T47D (cell line): ENCODE measurements around the gene FREY1.

Source experiments
- DNase-seq, 2 experiments: peaks; one replicate each; pipeline versions ENCODE4 v3.0.0 to v3.0.0-alpha.2; 2011 to 2012; ENCODE audit warnings: low read depth in 1 of 2, low spot score in 1 of 2
- JUND ChIP-seq: IDR thresholded peaks from 2 replicates; pipeline ENCODE4 v1.6.1; 2012; ENCODE audit warnings: low read depth
- in situ Hi-C: cut with HindIII; loops from 2 replicates; pipeline ENCODE4 v1.10.0; 2016; ENCODE audit warnings: low sequenced_read_pairs, low pct_unique_long_range_greater_than_20kb

FREY1 gene, protein sequence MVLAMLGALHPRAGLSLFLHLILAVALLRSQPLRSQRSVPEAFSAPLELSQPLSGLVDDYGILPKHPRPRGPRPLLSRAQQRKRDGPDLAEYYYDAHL

DNA sequence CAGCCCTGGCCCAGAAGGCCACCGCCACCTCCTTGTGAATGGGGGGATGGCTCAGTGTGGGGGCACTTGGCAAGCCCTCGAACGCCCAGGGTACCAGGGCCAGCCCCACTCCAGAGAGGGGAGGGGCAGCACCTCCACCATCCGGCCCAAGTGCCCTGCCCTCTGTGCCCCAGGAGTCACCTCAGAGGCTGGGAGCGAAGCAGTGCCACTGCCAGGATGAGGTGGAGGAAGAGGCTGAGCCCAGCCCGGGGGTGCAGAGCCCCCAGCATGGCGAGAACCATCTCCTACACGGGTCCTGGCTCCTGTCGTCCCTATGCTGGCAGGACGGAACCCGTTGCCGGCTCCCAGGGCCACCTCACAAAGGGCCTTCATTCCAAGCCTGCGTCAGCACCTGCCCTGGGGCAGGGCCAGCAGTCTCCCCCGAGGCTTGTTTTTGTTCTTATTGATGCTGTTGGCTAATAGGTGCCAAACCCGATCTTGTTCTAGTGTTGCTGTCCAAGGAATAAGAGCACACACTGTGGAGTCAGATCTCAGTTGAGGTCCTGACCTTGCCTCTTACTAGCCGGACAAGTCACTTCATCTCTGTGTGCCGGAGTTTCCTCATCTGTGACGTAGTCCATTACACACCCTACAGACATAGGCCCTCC, at the start of gene FREY1:
FREY1 (minus strand) TSS at position 307 of the 647 bp plus-strand sequence; CDS start at position 281, 26 bp downstream.
- no peak for TF ChIP-seq JUND
- no peak for DNase-seq
- in situ Hi-C loops = no loop called here

DNA sequence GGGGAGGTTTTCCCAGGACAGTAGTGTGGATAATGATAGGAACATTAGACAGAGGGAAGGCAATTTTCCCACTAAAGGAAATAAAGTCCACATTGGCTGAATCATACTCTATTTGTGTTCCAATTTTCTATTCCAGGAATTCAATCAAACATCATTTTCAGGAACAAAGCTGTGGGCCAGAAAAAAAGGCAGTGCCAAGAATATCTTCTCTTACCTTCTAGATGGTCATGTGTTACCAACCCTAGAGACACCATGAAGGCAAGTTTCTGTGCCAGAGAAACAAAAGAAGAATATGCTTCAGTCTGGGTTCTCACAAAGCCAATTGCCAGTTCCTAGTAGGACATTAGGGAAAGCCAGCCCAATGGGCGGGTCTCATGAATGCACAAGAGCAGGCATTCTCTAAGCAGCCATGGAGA, 42.9 kb upstream of the FREY1 start:
- no peak for TF ChIP-seq JUND

DNA sequence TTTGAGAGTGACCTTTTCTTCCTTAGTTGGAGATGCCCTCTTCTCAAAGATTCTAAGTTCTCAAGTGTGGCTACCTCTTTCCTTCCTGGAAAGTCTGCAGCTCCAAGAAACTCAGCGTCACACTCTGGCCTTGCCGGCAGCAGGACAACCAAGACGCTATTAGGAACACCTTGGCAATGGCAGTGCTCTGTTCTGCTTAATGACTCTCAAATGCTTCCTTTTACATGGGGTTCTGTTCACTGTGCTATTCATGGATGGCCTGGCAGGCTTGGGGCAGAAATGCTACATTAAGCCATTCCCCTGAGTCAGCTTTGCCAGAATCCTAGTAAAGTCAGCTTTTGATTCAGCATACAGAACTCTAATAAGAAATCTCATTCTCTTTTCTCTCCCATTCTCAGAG, 41.3 kb upstream of the FREY1 start:
- no peak for TF ChIP-seq JUND
- DNase-seq = no peak
- in situ Hi-C loops = no loop called here

More for the DNA sequence above, 42.9 kb upstream of the FREY1 start:
- in situ Hi-C loops = no loop called here
- no peak for DNase-seq

DNA sequence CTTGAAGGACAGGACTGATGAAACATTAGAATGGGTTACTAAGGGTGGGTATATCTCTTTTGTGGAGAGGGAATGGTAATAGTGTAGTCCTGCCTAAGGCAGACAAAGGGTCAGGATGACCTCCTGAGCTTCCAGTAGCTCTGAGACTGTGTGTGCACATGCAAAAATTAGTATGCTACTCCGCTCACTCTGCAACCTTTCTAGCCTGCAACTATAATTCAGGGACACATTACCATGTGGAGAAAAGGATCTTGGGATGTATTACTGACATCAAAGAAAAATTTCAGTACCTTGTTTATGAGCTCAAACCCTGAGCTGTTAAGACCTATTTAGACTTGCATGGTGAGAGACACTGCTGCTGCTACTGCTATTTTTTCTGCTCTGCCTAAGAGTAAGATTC, 40.8 kb upstream of the FREY1 start:
- no peak for DNase-seq
- TF ChIP-seq JUND = no peak
- in situ Hi-C loops = no loop called here

DNA sequence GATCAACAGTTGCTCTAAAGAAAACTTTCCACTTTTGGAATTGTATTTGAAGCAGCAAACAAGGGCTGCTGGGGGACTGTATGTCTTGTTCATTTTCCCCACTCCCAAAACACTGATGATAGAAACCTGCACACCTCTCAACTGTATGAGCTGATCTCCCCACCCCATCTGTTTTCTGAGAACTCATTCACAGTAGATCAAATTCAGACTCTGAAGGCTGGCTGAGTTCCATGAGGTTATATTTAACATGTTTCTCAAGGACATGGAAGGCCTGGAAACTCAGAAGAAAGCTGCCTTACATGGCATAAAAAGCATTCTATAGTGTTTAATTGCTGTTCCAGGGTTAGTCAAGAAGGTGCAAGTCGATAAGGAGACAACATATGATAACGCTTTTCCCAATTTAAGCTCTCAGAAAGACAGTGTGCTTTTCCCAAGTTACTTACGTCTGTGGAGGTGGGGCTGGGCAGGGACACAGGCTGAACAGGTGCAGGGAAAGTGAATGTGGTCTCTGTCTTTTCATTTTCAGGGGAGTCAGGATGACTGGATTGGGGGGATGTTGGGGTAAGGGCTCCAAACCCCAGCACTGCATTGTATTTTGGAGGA, 38.4 kb upstream of the FREY1 start:
- in situ Hi-C loops = no loop called here
- DNase-seq = no peak
- TF ChIP-seq JUND = no peak

DNA sequence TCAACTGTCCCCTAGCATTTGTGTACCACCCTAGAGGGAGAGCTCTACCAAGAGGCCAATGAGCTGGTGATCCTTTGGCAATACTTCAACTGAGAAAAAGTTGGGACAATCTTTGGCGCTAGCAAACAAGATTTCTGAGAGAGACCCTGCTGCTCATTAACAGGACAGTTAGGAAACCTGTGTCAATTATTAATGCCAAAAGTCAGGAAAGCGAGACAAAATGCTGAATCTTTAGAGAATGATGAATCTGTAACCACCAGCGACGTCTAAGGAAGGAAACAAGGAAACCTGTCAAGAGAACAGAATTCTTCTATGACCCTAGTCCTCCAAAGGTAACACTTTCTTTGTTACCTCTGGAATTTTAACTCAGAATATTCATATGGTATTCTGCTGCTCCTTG, 35.3 kb upstream of the FREY1 start:
- no peak for TF ChIP-seq JUND
- in situ Hi-C loops = no loop called here
- no peak for DNase-seq

DNA sequence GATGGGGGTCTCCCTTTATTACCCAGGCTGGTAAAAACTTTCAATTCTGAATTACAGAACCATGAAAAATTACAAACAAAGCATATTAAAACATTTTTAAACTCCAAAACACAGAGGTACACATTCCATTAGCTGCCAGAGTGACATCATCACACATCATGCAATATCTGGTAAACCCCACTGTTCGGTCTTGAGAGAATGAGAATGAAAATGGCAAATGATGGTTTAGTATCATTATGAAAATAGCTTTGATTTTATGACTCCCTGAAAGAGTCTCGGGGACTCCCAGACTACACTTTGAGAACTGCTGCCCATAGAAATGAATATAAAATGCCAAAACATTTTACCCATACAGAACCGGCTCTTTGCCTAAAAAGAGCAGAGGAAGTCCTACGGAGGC, 34.2 kb upstream of the FREY1 start:
- no peak for DNase-seq
- TF ChIP-seq JUND = no peak
- in situ Hi-C loops = no loop called here

DNA sequence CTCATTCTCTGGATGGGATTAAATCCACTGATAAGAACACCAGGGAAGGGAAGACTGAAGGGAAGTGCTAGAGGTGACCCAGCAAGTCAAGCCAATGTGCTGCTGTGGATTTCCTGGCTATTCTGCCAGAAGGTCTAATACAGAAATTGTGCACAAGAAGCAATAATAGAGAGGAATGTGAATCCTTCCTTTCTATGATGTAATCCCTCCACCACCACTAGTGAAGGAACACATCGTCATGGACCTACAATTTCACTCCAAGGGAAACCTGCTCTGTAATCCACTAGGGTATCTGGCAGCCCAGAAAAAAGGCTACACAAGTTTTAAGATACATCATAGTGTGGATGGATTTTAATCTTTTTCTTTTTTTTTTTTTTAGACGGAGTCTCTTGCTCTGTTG, 32.8 kb upstream of the FREY1 start:
- no peak for TF ChIP-seq JUND
- in situ Hi-C loops = no loop called here

DNA sequence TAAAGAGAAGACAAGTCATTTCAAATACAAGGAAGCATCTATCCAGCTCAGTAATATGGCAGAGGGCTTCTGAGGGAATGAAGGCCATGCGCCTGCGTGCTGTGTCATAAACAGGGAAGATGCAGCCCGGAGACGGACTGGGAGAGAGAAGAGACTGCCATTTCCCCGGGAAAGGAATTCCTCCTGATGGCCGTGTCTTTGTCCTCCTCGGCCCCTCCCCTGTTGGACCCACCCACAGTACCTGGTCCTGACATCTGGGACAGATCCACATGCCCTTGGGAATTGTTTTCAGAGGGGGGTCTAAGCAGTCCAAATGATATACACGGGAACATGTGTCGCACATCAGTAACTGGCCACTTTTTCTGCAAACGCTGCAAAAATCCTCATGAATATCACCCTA, 30.8 kb upstream of the FREY1 start:
- no peak for DNase-seq
- in situ Hi-C loops = no loop called here
- TF ChIP-seq JUND = no peak

More for the DNA sequence above, 32.8 kb upstream of the FREY1 start:
- no peak for DNase-seq

DNA sequence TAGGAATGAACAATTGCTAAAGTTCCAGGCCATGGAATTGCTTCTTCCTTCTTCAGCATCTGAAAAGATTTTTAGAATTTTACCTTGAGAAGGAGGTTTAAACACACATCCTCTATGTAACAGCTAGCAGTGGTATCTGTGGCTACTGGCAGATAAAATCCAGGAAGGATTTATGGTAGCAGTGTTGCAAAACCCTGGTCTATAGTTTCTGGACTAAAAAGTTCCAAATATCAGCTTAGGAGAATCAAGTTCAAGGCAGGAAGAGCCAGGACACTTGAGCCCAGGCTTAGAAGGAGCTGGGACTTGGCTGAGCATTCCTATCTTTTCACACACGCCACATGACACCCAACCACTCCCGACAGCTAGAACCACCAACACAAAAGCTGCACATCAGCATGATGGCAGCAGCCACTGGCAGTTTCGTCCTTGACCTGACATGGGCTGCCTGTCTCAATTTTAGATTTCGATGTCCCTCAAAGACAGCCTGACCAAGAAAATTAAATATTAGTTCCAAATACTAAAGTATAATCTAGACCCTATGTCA, 29.5 kb upstream of the FREY1 start:
- in situ Hi-C loops = no loop called here
- no peak for DNase-seq
- no peak for TF ChIP-seq JUND

DNA sequence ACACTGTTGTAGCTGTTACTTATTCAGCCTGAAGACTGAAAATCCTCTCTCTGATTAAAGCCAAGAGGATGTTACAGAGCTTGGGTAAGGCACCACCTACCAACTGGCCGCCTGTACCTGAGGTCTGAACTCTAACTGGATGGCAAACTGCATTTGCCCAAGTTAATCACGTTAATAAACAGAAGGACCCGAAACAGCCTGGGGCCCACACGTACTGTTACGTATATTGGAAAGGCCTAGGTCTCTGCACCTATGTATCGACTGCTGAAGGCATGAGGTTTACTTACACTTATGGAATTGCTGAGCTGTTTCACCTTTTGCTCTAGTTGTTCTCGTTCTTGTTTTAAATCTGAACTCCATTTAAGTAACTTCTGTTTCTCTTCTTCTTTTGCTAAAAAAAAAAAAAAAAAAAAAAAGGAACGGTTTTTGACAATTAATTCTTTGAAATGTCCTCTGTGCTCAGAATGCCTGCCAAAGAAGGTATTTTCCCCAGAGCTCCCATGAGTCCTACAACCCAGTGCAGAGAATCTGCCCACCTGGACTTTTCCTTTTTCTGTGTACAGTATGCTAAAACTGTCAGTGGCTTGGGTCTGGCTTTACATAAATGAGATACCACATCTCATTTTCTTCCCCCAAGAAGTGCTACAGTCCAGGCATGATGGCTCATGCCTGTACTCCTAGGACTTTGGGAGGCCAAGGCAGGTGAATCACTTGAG, 28.4 kb upstream of the FREY1 start:
- in situ Hi-C loops = no loop called here
- TF ChIP-seq JUND = no peak
- DNase-seq = no peak

DNA sequence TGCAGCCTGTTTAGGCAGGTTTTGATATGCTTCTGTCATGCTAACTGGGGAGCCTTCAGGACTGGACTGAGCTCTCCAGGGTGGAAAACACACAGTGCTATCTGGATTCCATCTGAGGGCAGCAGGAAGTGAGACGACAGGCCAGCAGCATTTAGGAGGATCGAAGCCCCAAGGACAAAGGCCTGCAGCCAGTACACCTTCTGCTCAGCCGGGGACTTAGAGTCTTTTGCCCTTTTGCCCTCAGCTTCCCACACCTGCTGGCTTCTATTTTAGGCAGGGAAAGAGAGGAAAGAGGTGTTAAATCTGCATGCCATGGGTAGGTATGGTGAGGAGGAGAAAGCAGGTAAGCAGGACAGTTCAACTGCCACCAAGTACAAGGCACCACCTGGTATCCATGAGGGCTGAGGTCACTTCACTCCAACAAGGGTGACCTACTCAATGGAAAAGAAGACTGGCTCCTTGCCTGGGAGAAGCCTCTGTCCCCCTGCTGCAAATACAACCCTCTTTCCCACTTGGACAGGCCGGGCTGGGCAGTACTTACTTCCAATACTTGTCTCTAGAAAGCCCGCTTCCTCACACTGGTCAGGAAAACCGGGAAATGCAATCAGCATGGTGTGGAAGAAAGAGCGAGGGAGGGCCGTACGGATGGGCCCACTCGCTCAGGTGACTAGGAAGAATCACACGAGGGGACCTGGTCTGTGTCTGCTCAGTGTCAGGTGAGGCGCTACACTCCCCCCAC, 27.7 kb upstream of the FREY1 start:
- DNase-seq = peak; percentile 76 to 81
- in situ Hi-C loops = no loop called here
- no peak for TF ChIP-seq JUND
